Endothelial cell of coronary artery (primary cell): ENCODE results near the gene MINDY2. TPM values are rescaled to one million over a fixed set of nuclear protein-coding genes. Genes with fewer than 3 reads are reported as not detected.

ENCODE experiments used
- total RNA-seq: library from RNA; depleted of rRNA; stranded (reverse); fragments of >200 nt; gene quantifications from 2 replicates; pipeline ENCODE4 v1.2.3, GENCODE V29; 2014

The MINDY2 gene
- total RNA-seq, result 8.9 and 15.2 TPM in 2 replicates

DNA sequence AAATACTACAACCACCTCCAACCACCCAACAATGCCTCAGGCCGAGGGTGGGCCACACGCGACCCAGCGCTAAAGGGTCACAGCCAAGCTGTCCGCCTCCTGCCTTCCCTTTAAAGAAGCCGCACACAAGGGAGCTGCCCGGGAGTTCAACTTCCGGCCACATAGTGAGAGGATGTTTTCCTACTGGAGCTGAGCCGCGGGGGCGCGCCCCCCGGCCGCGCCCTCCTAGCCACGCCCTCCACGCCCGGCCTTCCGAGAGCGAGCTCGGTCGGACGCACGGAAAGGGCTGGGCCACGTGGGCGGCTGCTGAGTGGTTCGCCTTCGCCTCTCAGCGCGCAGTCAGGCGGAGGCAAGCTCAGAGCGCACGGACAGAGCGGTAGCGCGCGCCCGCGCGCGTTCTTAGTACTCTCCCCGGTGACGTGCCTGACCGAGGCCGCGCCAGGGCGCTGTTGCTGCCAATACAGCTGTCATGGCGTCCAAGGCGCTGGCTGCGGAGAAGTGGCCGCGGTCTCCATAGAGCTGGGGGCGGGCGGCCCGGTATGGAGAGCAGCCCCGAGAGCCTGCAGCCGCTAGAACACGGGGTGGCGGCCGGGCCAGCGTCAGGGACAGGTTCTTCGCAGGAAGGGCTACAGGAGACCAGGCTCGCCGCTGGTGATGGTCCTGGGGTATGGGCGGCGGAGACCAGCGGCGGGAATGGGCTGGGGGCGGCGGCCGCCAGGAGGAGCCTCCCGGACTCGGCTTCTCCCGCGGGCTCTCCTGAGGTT, at the start of gene MINDY2:
MINDY2 (plus strand) TSS at position 446 of the 764 bp plus-strand sequence; CDS start at position 540, 94 bp downstream.

DNA sequence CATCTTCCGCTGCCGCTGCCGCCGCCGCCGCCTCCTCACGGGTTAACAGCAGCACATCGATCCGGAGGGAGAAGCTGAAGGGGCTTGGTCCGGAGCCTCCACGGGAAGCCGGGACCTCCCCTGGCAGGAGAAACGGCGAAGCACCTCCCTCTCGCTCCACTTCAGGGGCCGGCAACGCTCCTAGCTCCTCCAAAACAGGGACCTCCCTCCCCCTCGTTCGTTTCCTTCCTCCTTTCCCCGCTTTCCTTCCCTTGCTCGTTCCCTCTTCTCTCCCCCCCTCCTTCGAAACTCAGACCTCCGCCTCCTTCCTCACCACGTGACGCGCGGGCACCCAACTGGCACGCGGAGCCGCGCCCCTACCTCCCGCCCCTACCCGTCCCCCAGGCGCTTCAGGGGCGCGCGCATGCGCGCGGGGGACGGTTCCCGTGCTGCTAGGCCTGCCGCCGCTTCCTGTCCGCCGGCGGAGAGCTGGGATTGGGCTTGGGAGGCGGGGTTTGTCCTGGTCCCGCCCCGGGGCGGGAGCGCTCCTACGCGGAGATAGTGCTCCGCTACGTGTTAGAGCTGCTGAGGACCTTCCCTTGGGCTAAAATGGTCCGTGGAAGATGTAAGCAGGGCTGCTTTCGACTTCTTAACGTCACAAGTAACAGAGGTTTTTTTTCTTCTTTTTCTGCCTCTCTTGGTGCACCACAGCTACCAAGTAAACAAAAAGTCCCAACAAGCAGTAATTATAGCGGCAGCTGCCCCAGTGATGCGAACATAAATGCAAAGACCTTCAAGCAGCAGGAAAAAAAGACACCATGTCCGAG, 21.4 kb upstream of the MINDY2 start, which contains the start of gene ADAM10:
ADAM10 (minus strand) TSS at position 176 of the 806 bp plus-strand sequence; CDS start at position 3, 173 bp downstream.

Other genes starting within 250 kb of the MINDY2 start
- gene ADAM10, start 21.6 kb upstream of the MINDY2 start, total RNA-seq, result 197 and 256 TPM in 2 replicates
- 67.1 and 77.3 TPM in 2 replicates for gene SLTM, start 162.4 kb downstream of the MINDY2 start, total RNA-seq
- gene RNF111, start 216.4 kb downstream of the MINDY2 start, total RNA-seq, result 14.6 and 25.9 TPM in 2 replicates